K562 (cell line): ENCODE results near the gene MYL3. TPM values are rescaled to one million over a fixed set of nuclear protein-coding genes. Genes with fewer than 3 reads are reported as not detected.

Experiments used
- ATAC-seq: fragments of 200-7000 bp; cut with Tn5 transposase; 3 replicates; pipeline ENCODE4 v1.9.1; 2020; ENCODE audit warnings: moderate library complexity
- BruUV-seq: library from RNA; stranded (reverse); fragments of 400-500 nt; replicated peaks from 2 replicates; lab custom pipeline; 2021; lab: Mats Ljungman, UMichigan
- CTCF ChIA-PET: fragments of 300-600 bp; formaldehyde crosslinking; extraction: SDS; loops from one replicate; lab custom pipeline; 2021; ENCODE audit warnings: low intra/inter-chr PET ratio; lab: Yijun Ruan, JAX
- POLR2A ChIA-PET: fragments of 300-600, 350-650 bp; sonication (Branson Sonifier 250); formaldehyde crosslinking; extraction: SDS; loops from one replicate; lab custom pipeline; 2021; ENCODE audit warnings: antibody characterized with exemption, inconsistent platforms; lab: Yijun Ruan, JAX
- DNase-seq, 4 experiments: peaks; one replicate each; pipeline versions ENCODE4 v3.0.0 to v3.0.0-alpha.2; 2011 to 2018; ENCODE audit warnings: low spot score in 3 of 4, mixed read lengths in 3 of 4; ENCODE audit errors: extremely low read depth in 1 of 4
- FAIRE-seq: peaks from 2 replicates; lab custom pipeline; 2011; peaks lifted over from hg19 to GRCh38; lab: Jason Lieb, UNC
- H2AFZ ChIP-seq: 2 replicates; pipeline ENCODE4 v1.6.0; 2011; ENCODE audit warnings: low read depth, low read length, control low read depth, inconsistent platforms
- H3K27ac ChIP-seq: fragments of 200-600 bp; 3 replicates; pipeline ENCODE4 v1.8.0; 2011; ENCODE audit warnings: low read depth, mild to moderate bottlenecking, control low read depth, inconsistent platforms, low read length, moderate library complexity, mixed read lengths; ENCODE audit errors: extremely low read depth
- H3K27me3 ChIP-seq, 2 experiments: fragments of 300-600 bp in 1 of 2; 2 replicates in 1 of 2; 3 replicates in 1 of 2; pipeline versions ENCODE4 v1.6.0 to v1.8.0; 2011; ENCODE audit warnings: inconsistent platforms in 2 of 2, low read length in 2 of 2, mild to moderate bottlenecking in 1 of 2, mixed read lengths in 1 of 2, moderate library complexity in 1 of 2; ENCODE audit not compliant: control insufficient read depth in 2 of 2, insufficient read depth in 2 of 2
- H3K36me3 ChIP-seq: fragments of 300-600 bp; 3 replicates; pipeline ENCODE4 v1.8.0; 2011; ENCODE audit warnings: mild to moderate bottlenecking, low read length, inconsistent platforms; ENCODE audit not compliant: control insufficient read depth, insufficient read depth
- H3K4me1 ChIP-seq, 2 experiments: fragments of 200-600 bp in 1 of 2; replicated peaks in 1 of 2; 2 replicates in 1 of 2; 3 replicates in 1 of 2; pipeline versions ENCODE4 v1.5.1 to v1.8.0; 2011; ENCODE audit warnings: inconsistent platforms in 2 of 2, low read length in 2 of 2, mild to moderate bottlenecking in 1 of 2, mixed read lengths in 1 of 2, moderate library complexity in 1 of 2; ENCODE audit not compliant: control insufficient read depth in 2 of 2, insufficient read depth in 2 of 2
- H3K4me2 ChIP-seq: 2 replicates; pipeline ENCODE4 v1.6.1; 2011; ENCODE audit warnings: low read length, control low read depth, inconsistent platforms, mixed read lengths; ENCODE audit not compliant: insufficient read depth
- H3K4me3 ChIP-seq: fragments of 200-600 bp; sonication (generic), shearing (Covaris generic); 2 replicates; pipeline ENCODE4 v1.5.1; 2016; ENCODE audit warnings: control low read depth, inconsistent platforms
- H3K79me2 ChIP-seq: fragments of 200-600 bp; 3 replicates; pipeline ENCODE4 v1.8.0; 2011; ENCODE audit warnings: low read length, inconsistent platforms; ENCODE audit not compliant: control insufficient read depth, insufficient read depth
- H3K9ac ChIP-seq, 2 experiments: 2 replicates each; pipeline versions ENCODE4 v1.6.0 to v1.6.1; 2011; ENCODE audit warnings: low read depth in 2 of 2, low read length in 2 of 2, control low read depth in 1 of 2, inconsistent platforms in 1 of 2, mild to moderate bottlenecking in 1 of 2, mixed read lengths in 1 of 2; ENCODE audit not compliant: insufficient read depth in 1 of 2
- H3K9me1 ChIP-seq: one replicate; pipeline ENCODE4 v1.6.0; 2011; ENCODE audit warnings: inconsistent platforms, mild to moderate bottlenecking, low read length, moderate library complexity; ENCODE audit not compliant: control insufficient read depth, insufficient read depth
- H3K9me3 ChIP-seq: replicated peaks from 2 replicates; pipeline ENCODE4 v1.5.1; 2011; ENCODE audit warnings: low read depth, low read length, inconsistent platforms; ENCODE audit not compliant: control insufficient read depth, insufficient read depth
- H4K20me1 ChIP-seq: replicated peaks from 2 replicates; pipeline ENCODE4 v1.6.1; 2011; ENCODE audit warnings: low read length, inconsistent platforms, mixed read lengths; ENCODE audit not compliant: control insufficient read depth, insufficient read depth
- CBX1 ChIP-seq: sonication (generic); IDR thresholded peaks from 2 replicates; pipeline ENCODE4 v1.6.1; 2016; ENCODE audit warnings: antibody characterized with exemption, low read depth, mild to moderate bottlenecking
- ESRRB ChIP-seq: fragments of 250-450 bp; sonication (Bioruptor Pico); IDR thresholded peaks from 2 replicates; pipeline ENCODE4 v1.5.0; 2020; ENCODE audit warnings: mild to moderate bottlenecking, moderate library complexity, borderline replicate concordance
- GATA2 ChIP-seq: sonication (generic); formaldehyde crosslinking; IDR thresholded peaks from 2 replicates; pipeline ENCODE4 v1.4.0; 2020; ENCODE audit warnings: mild to moderate bottlenecking, missing genetic modification reagents
- NFE2L1 ChIP-seq: fragments of 450-650 bp; IDR thresholded peaks from 2 replicates; pipeline ENCODE4 v1.6.1; 2016; ENCODE audit warnings: missing genetic modification characterization, low read depth, mild to moderate bottlenecking, missing compliant biosample characterization, moderate library complexity, borderline replicate concordance
- SNRNP70 ChIP-seq: fragments of 200-400 bp; formaldehyde crosslinking; optimal IDR thresholded peaks from 2 replicates; pipeline ENCODE3; 2017; ENCODE audit warnings: low read depth, low read length
- SRSF7 ChIP-seq: fragments of 200-400 bp; formaldehyde crosslinking; optimal IDR thresholded peaks from 2 replicates; pipeline ENCODE3; 2017; ENCODE audit warnings: mild to moderate bottlenecking, low read depth, low read length
- STAG1 ChIP-seq: sonication (generic); formaldehyde crosslinking; IDR thresholded peaks from 2 replicates; pipeline ENCODE4 v1.5.0; 2020; ENCODE audit warnings: missing genetic modification reagents, borderline replicate concordance
- ZNF785 ChIP-seq: fragments of 250-450 bp; sonication (Bioruptor Pico); IDR thresholded peaks from 2 replicates; pipeline ENCODE4 v1.4.0; 2020; ENCODE audit warnings: mild to moderate bottlenecking
- WGBS: fragments of 100-300 bp; shearing (Covaris generic); methylation state at CpG from one replicate; pipeline ENCODE4 v1.1.6; 2016; ENCODE audit warnings: low coverage, mixed read lengths; ENCODE audit not compliant: insufficient coverage; ENCODE audit errors: missing lambda C conversion rate; 5-methylcytosine and 5-hydroxymethylcytosine counted together
- in situ Hi-C: fragments of 300-500 bp; cut with MboI; formaldehyde crosslinking; loops from 4 replicates; pipeline ENCODE4 v1.15.0; 2018; ENCODE audit warnings: inconsistent platforms, mixed read lengths
- intact Hi-C: fragments of 100-400 bp; cut with micrococcal nuclease; formaldehyde crosslinking; loops from 2 replicates; pipeline ENCODE4 v1.14.2; 2022
- polyA plus RNA-seq, 8 experiments: library from polyadenylated mRNA; depleted of rRNA in 4 of 8; stranded (reverse) in 5 of 8; unstranded in 3 of 8; fragments of >200 nt; fragmentation: Nextera tagmentation in 2 of 8; fragmentation: Illumina TruSeq in 1 of 8; extraction: Ambion mirVana in 2 of 8; extraction: Trizol in 1 of 8; gene quantifications; 2 replicates each; pipeline versions ENCODE4 v1.2.1 to v1.2.3, GENCODE V29; 2011 to 2014; ENCODE audit warnings: inconsistent platforms in 1 of 8, missing spikeins in 1 of 8
- total RNA-seq, 7 experiments: library from RNA; depleted of rRNA in 6 of 7; stranded (reverse); fragments of >200 nt in 6 of 7; fragmentation: Illumina TruSeq in 2 of 7; extraction: Trizol in 2 of 7; gene quantifications; 2 replicates each; pipeline versions ENCODE4 v1.2.1 to v1.2.3, GENCODE V29; 2011 to 2021; ENCODE audit warnings: low replicate concordance in 1 of 7
- TF ChIP-seq, protein P1 (sequence below): sonication (generic); IDR thresholded peaks from 2 replicates; pipeline ENCODE4 v1.6.1; 2016

MYL3 gene
- total and polyA plus RNA-seq, 9 of the 15 experiments (the other 6 are each of a cell fraction or from before 2014, with no cell fraction given) = 0.14 to 0.45 TPM; not detected in 7

- TF ChIP-seq ZNF785 (CRISPR knock-in tag) (no peak), SRSF7 (no peak), SNRNP70 (no peak), ESRRB (no peak)
Measured at GRCh38 chr3:46863261-46863782, at the start of gene MYL3 (continued).

DNA sequence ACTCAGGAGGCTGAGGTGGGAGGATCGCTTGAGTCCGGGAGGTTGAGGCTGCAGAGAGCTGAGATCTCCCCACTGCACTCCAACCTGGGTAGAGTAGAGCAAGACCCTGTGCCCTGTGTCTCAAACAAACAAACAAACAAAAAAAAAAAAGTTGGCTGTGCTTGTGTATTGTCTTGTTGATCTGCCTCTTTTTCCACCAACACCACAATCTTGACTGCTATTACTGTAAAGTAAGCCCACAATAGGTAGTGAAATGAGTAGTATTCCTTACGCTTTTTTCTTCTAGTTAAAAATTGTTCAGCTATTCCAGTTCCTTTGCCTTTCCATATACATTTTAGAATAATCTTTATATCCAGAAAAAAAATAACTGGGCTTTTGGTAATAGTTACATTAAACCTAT, 49.7 kb upstream of the MYL3 start:
- Histone ChIP-seq H4K20me1 (no peaks in the 10 kb centered on the region; the same call in 1 of the 2 replicates), H3K9me1 (peaks cover 4% of the 10 kb centered on the region), H3K36me3 (peaks cover 17% of the 10 kb centered on the region; the same call in 2 of the 3 replicates), H3K27ac (no peak overlapping the region), H3K9me3 (no peaks in the 10 kb centered on the region), H3K9ac (no peak overlapping the region), H2AFZ (no peak overlapping the region), H3K4me2 (no peak overlapping the region), H3K4me1 (peaks cover 0 to 22% of the 10 kb centered on the region in 2 experiments; a peak in 3 of 5 replicates), H3K27me3 (peaks cover 0 to 6% of the 10 kb centered on the region in 2 experiments; a peak in 2 of 5 replicates), H3K4me3 (no peak overlapping the region), H3K79me2 (no peaks in the 10 kb centered on the region)
- 96% methylated on average over 3 of the region's 3 CpGs for WGBS
- in situ Hi-C loops = no loop called here
- DNase-seq = no peak
- no peak for FAIRE-seq
- POLR2A ChIA-PET = interaction anchor here (0.6 to 1.9 kb wide), 4 partner anchors 10 to 357 kb away, joined by 3 to 5 read pairs (median 4); no protein-coding TSS in a partner anchor
- intact Hi-C loops = no loop called here
- no peak for TF ChIP-seq STAG1 (CRISPR knock-in tag)
- no peak for TF ChIP-seq GATA2
- TF ChIP-seq, protein P1, sequence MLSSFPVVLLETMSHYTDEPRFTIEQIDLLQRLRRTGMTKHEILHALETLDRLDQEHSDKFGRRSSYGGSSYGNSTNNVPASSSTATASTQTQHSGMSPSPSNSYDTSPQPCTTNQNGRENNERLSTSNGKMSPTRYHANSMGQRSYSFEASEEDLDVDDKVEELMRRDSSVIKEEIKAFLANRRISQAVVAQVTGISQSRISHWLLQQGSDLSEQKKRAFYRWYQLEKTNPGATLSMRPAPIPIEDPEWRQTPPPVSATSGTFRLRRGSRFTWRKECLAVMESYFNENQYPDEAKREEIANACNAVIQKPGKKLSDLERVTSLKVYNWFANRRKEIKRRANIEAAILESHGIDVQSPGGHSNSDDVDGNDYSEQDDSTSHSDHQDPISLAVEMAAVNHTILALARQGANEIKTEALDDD = no peak
- TF ChIP-seq CBX1 = no peak
- no peak for TF ChIP-seq NFE2L1 (tag)
- no TSS peak for BruUV-seq
- no peak for ATAC-seq
- CTCF ChIA-PET = no interaction called here
